Adrenal gland (tissue), 5 donors: Measurements from ENCODE around the gene NVL.

Source experiments
- CTCF ChIP-seq, 6 experiments: fragments of 450-650 bp in 4 of 6; fragments of 200-600 bp in 2 of 6; sonication (generic) in 1 of 6; IDR thresholded peaks; 1 replicate in 5 of 6; 2 replicates in 1 of 6; pipeline versions ENCODE4 v1.5.1 to v1.8.0; 2016 to 2021; ENCODE audit warnings: antibody characterized with exemption in 6 of 6, mild to moderate bottlenecking in 2 of 6, moderate library complexity in 1 of 6
- POLR2A ChIP-seq, 2 donors: fragments of 450-650 bp; IDR thresholded peaks; one replicate each; pipeline ENCODE4 v1.6.1; 2017; ENCODE audit warnings: antibody characterized with exemption in 2 of 2, mild to moderate bottlenecking in 2 of 2, moderate library complexity in 1 of 2
- donor health status: DM: no; HTN: no; CAD: no.

DNA sequence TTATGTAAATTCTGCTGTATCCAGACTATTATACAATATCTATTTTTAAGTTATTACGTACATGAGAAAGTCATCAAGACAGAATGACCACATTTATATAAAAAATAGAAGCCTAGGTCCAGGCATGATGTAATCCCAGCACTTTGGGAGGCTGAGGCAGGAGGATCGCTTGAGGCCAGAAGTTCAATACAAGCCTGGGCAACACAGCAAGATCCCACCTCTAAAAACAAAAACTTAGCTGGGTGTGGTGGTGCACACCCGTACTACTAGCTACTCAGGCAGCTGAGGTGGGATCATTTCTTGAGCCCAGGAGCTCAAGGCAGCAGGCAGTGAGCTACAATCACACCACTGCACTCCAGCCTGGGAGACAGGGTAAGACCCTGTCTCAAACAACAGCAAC, 58.9 kb downstream of the NVL start:
- TF ChIP-seq CTCF (IDR thresholded peaks at IDR 0.05) (no peak), POLR2A (IDR thresholded peaks at IDR 0.05) (no peak)
